ENCODE measurements around the gene MALRD1.

Gene MALRD1

GRCh38 chr10:19256331-19256730, 207.7 kb downstream of the MALRD1 start:
- H3K4me3 ChIP-seq (ENCODE audit: control insufficient read depth, low read depth, low read length), result no peak overlapping the region
- no peak for DNase-seq (ENCODE audit: low read depth)
- TF ChIP-seq, protein P1, sequence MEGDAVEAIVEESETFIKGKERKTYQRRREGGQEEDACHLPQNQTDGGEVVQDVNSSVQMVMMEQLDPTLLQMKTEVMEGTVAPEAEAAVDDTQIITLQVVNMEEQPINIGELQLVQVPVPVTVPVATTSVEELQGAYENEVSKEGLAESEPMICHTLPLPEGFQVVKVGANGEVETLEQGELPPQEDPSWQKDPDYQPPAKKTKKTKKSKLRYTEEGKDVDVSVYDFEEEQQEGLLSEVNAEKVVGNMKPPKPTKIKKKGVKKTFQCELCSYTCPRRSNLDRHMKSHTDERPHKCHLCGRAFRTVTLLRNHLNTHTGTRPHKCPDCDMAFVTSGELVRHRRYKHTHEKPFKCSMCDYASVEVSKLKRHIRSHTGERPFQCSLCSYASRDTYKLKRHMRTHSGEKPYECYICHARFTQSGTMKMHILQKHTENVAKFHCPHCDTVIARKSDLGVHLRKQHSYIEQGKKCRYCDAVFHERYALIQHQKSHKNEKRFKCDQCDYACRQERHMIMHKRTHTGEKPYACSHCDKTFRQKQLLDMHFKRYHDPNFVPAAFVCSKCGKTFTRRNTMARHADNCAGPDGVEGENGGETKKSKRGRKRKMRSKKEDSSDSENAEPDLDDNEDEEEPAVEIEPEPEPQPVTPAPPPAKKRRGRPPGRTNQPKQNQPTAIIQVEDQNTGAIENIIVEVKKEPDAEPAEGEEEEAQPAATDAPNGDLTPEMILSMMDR (conservative IDR thresholded peaks at IDR 0.05; ENCODE audit: control insufficient read depth, insufficient read depth, low read depth, low read length), result no peak

GRCh38 chr10:19263262-19263661, 214.7 kb downstream of the MALRD1 start:
- no peak for DNase-seq (ENCODE audit: low read depth)
- TF ChIP-seq, protein P1 (conservative IDR thresholded peaks at IDR 0.05; ENCODE audit: control insufficient read depth, insufficient read depth, low read depth, low read length), result no peak
- no peak overlapping the region for H3K4me3 ChIP-seq (ENCODE audit: control insufficient read depth, low read depth, low read length)

DNA sequence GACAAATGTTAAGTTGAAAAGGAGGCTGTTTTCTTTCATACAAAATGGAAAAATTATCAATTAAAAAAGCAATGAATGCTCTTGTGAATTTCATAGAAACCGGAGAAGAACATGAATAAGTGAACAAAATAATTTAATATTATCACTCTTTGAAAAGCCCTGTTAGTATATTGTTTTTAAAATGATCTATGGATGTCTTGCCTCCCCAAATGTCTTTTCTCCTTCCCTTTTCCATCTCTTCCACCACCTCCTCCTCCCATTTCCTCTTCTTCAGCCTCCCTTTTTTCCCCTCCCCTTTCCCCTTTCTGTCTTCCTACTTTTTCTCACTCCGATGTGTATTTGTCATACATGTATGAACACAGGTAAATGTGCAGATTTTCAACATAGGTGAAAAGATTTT, 234.7 kb downstream of the MALRD1 start:
- TF ChIP-seq, protein P1 (conservative IDR thresholded peaks at IDR 0.05; ENCODE audit: control insufficient read depth, insufficient read depth, low read depth, low read length), result no peak
- no peak overlapping the region for H3K4me3 ChIP-seq (ENCODE audit: control insufficient read depth, low read depth, low read length)
- DNase-seq (ENCODE audit: low read depth), result no peak

GRCh38 chr10:19283786-19284185, 235.2 kb downstream of the MALRD1 start:
- H3K4me3 ChIP-seq (ENCODE audit: control insufficient read depth, low read depth, low read length), result no peak overlapping the region
- no peak for DNase-seq (ENCODE audit: low read depth)
- TF ChIP-seq, protein P1 (conservative IDR thresholded peaks at IDR 0.05; ENCODE audit: control insufficient read depth, insufficient read depth, low read depth, low read length), result no peak

DNA sequence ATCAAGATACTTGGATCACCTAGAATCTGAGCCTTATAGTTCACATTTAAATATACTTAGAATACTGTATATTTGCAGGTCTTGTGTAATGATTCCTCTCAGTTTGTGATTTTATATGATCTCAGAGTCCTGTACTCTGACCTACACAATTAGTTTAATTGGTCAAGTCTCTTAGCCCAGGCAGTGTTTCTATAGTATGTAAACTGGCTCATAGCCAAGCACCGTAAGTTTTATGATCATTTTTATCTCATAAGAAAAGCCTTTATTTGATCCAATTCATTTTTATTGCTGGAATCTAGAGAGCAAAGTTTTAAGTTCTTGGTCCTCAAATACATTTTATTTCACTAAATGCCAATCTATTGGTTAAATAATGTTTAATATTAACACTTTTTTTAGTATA, 242.2 kb downstream of the MALRD1 start:
- H3K4me3 ChIP-seq (ENCODE audit: control insufficient read depth, low read depth, low read length), result no peak overlapping the region
- DNase-seq (ENCODE audit: low read depth), result no peak
- TF ChIP-seq, protein P1 (conservative IDR thresholded peaks at IDR 0.05; ENCODE audit: control insufficient read depth, insufficient read depth, low read depth, low read length), result no peak

DNA sequence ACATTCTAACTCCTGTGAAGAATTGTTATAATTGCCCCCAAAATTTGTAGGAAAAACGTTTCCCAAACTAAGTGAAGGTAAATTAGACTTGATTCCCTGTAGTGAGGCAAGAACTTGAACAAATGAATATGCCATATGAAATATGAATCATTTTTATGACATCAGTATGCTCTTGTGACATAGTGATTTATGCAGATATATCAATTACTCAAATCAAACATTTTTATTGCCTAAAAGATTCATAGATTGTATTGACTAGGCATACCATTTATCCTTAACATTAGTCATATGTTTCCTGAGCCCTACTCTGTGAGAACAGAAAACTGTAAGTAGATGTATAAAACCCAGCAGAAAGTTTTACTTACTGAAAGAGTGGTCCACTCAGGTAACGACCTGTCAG, 245.6 kb downstream of the MALRD1 start:
- TF ChIP-seq, protein P1 (conservative IDR thresholded peaks at IDR 0.05; ENCODE audit: control insufficient read depth, insufficient read depth, low read depth, low read length), result no peak
- no peak overlapping the region for H3K4me3 ChIP-seq (ENCODE audit: control insufficient read depth, low read depth, low read length)
- DNase-seq (ENCODE audit: low read depth), result no peak

DNA sequence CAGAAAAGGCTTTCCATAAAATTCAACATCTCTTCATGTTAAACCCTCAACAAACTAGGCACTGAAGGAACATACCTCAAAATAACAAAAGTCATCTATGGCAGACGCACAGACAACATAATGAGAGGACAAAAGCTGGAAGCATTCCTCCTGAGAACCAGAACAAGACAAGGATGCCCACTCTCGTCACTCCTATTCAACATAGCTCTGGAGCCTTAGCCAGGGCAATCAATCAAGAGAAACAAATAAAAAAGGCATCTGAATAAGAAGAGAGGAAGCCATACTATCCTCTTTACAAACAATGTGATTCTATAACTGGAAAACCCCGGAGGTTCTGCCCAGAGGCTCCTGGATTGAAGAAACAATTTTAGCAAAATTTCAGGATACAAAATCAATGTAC, 251.0 kb downstream of the MALRD1 start:
- TF ChIP-seq, protein P1 (conservative IDR thresholded peaks at IDR 0.05; ENCODE audit: control insufficient read depth, insufficient read depth, low read depth, low read length), result no peak
- no peak overlapping the region for H3K4me3 ChIP-seq (ENCODE audit: control insufficient read depth, low read depth, low read length)
- no peak for DNase-seq (ENCODE audit: low read depth)
